ENCODE data around the gene S100A5.
A peak's percentile ranks its signal among the peaks of the same experiment; 100 is the strongest.
"Not testable (repeated sequence)": the region's sequence is repeated elsewhere in the genome, so short reads cannot be mapped to it uniquely, and the experiment has no call there.

Gene S100A5

DNA sequence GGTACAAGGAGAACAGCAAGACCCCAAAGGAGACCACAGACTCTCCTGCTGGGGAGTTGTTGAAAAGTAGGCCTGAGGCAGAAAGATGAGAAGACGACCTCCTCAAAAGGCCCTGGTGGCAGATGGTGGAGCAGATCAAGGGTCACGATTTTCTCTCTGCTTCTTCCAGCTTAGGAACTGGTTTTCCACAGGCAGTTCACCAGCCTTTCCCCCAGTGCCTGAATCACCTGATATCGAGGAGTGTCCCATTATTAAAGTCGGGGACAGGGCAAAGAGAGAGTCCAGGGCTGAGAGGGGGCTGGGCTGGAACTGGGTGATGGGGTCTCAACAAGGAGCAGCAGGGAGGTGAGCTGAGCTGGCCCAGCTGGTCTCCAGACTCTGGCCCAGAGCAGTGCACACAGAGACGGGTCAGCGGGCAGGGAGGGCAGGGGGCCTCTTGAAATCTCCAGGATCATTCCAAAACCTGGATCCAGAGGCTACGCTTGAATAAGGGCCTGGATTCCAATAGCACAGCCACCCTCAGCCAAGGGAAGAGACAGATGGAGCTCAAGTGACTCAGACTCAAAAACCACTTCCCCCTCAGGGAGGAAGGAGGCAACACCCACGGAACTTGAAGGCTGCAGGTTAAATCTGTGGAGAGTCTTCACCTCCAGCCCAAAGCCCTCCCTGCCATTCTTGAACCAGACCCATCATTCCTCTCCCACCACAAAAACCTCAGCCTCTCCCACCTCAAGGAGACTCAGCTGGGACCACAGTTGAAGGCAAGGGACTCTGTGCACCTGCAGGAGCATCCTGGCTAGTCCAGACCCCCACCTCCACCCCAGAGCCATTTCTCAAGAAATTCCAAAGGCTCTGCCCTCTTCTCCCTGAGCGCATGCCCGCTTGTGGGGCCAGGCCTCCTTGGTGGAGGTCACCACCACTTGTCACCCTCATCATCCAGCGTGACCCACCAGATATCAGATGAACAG lies at the start of gene S100A5:
TSS of gene S100A5 (minus strand) at position 541 of the 968 bp plus-strand sequence. CDS start 743 bp downstream, outside the sequence.
- DNase-seq: no peak

- no peak for DNase-seq
Observed at GRCh38 chr1:153588482-153588881, 47.7 kb upstream of the S100A5 start.

GRCh38 chr1:153588033-153588432 lies 47.3 kb upstream of the S100A5 start:
- not testable (repeated sequence) for DNase-seq

DNA sequence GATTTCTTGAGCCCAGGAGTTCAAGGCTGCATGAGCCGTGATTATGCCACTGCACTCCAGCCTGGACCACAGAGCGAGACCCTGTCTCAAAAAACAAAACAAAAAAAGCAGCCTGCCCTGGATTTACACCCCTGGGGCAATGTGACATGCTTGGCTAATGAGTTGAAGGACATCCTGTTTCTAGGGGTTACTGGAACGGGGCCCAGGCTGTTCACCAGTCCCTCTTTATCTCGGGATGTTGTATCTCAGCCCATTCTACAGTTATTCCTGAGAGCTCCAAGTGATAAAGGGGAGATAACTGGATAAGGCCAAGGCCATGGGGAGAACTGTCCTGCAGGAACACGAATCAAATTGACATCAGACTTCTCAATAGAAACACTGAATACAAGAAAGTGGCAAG lies 46.6 kb upstream of the S100A5 start:
- no peak for DNase-seq

- no peak for DNase-seq
Observed at GRCh38 chr1:153586347-153586746, 45.6 kb upstream of the S100A5 start.

DNA sequence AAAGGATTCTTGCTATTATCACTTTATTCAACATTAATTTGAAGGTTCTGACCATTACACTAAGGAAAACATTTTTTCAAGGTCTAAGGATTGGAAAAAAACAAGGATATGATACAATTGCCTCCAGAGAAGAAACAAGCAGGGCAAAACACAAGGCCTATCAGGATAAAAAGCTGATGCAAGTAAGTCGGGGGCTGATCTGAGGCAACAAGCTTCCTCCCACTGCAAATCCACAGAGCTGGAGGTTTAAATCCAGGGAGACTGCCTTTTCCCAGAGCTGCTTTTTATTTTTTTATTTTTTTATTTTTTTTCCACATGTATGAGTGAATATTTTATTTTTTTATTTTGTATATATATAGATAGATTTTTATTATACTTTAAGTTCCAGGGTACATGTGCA lies 44.3 kb upstream of the S100A5 start:
- DNase-seq: no peak

DNA sequence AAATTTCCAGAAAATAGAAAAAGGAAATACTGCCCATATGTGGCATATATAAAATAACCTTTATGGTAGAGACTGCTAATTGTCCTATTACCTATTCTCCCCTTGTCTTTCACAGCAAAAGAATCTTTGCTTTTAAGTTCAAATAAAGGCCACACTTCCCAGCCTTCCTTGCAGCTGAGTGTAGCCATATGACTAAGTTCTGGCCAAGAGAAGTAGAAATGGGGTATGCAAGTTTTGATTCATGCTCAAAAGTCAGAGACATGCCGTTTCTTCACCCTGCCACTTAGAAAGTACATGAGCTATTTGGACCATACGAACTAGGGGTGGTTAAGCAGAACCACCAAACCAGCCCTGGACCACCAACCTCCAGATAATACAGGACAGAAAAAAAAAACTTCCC lies 43.2 kb upstream of the S100A5 start:
- DNase-seq: no peak

- DNase-seq: not testable (repeated sequence)
Observed at GRCh38 chr1:153583514-153583913, 42.8 kb upstream of the S100A5 start.

DNA sequence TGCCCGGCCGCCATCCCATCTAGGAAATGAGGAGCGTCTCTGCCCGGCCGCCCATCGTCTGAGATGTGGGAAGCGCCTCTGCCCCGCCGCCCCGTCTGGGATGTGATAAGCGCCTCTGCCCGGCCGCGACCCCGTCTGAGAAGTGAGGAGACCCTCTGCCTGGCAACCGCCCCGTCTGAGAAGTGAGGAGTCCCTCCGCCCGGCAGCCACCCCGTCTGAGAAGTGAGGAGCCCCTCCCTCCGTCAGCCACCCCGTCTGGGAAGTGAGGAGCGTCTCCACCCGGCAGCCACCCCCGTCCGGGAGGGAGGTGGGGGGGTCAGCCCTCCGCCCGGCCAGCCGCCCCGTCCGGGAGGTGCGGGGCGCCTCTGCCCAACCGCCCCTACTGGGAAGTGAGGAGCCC lies 42.1 kb upstream of the S100A5 start:
- DNase-seq: not testable (repeated sequence)

GRCh38 chr1:153578936-153579335 lies 38.2 kb upstream of the S100A5 start:
- DNase-seq: no peak

DNA sequence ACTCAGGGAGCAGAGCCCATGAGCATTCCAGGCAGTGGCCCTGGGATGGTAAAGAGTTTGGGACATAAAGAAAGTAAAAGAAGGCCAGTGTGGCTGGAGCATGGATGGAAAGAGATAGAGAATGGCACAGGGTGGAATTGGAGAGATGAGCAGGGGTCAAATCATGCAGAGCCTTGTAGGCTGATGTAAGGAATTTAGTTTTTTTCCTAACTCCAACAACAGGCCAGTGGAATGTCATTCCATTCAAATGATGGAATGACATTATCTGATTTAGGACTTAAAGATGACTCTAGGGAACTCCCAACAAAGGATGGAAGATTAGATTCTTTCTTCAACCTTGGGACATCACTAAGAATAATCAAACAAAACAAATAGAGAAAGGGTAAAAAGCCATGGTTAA lies 37.8 kb upstream of the S100A5 start:
- no peak for DNase-seq

DNA sequence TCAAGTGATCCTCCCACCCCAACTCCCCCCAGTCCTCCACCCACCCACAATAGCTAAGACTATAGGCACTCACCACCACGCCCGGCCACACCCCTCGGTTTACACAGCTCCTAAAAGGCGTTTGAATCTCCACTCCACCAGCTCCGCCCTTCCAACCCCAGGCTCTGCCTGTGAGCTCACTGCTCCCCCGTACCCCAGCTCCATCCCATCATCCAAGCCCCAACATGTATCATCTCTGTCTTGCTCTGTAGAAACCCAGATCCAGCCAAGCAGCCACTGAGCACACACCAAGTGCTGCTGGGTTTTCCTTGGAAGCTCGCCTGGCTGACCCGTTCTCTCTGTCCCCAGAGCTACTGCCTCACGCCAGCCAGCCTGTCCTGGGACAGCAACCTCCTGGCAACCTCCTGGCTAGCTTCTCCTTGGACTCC lies 36.9 kb upstream of the S100A5 start:
- no peak for DNase-seq

DNA sequence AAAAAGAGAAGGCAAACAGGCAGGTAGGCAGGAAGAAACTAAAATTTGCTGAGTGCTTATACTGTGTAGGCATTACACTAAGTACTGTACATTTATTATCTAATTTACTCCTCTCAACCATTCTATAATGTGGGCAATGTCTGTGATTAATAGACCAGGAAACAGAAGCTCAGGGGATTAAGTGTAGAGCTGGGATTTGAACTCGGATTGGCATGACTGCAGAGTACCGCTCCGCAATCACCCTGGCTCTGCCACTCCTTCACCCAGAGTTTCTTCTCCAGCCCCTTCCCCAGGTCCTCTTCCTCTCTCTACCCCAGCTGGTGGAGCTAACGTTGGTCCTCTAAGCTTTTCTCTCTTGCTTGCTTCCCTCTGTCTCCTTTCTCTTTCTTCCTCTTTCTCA lies 36.4 kb upstream of the S100A5 start:
- DNase-seq: no peak

DNA sequence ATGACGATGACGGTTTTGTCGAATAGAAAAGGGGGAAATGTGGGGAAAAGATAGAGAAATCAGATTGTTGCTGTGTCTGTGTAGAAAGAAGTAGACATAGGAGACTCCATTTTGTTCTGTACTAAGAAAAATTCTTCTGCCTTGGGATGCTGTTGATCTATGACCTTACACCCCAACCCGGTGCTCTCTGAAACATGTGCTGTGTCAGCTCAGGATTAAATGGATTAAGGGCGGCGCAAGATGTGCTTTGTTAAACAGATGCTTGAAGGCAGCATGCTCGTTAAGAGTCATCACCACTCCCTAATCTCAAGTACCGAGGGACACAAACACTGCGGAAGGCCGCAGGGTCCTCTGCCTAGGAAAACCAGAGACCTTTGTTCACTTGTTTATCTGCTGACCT lies 34.8 kb upstream of the S100A5 start:
- DNase-seq: not testable (repeated sequence)

DNA sequence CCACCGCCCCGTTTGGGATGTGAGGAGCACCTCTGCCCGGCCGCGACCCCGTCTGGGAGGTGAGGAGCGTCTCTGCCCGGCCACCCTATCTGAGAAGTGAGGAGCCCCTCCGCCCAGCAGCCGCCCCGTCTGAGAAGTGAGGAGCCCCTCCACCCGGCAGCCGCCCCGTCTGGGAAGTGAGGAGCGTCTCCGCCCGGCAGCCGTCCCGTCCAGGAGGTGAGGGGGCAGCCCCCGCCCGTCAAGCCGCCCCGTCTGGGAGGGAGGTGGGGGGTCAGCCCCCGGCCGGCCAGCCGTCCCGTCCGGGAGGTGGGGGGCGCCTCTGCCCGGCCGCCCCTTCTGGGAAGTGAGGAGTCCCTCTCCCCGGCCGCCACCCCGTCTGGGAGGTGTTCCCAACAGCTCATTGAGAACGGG lies 34.4 kb upstream of the S100A5 start:
- DNase-seq: not testable (repeated sequence)

- no peak for DNase-seq
Observed at GRCh38 chr1:153573351-153573750, 32.6 kb upstream of the S100A5 start.

GRCh38 chr1:153572569-153573015 lies 31.9 kb upstream of the S100A5 start:
- DNase-seq: peak; percentile 79 to 91

DNA sequence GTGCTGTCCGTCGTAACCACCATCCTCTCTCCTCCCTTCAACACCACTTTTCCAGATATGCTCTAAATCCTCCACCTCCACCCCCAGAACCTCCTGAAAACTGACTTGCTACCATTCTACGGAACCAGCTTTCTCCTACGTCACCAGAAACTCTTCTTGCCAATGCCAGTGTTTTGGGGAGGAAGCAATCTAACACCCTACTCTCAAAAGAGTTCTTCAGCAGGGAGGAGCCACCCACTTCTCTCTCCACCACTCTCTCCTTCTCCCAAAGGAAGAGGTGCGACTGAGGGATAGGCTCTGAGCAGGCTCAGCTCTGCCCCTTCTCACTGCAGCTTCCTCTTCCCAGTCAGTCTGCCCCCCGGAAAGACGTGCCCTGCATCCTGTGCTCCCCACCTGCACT lies 31.0 kb upstream of the S100A5 start:
- no peak for DNase-seq

GRCh38 chr1:153570874-153571273 lies 30.1 kb upstream of the S100A5 start:
- peak; percentile 27 to 60 for DNase-seq

DNA sequence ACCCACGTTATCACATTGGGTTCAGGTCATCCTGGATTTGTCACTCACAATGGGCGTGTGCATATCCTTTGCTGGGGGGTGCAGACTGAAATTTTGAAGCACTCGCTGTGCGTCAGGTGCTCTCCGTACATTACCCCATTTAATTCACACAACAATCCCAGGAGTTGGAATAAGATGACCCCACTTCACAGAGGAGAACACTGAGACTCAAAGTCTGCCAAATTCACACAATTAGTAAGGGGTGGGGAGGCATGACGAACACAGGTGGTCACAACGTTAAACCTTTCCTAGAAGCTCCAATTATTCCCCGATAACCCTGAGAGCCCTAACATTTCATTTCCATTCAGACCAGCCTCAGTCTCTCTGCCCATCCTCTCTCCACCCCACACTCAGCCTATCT lies 28.7 kb upstream of the S100A5 start:
- no peak for DNase-seq

- DNase-seq: peak; percentile 97 to 99
Observed at GRCh38 chr1:153568367-153569099, 27.8 kb upstream of the S100A5 start.

- no peak for DNase-seq
Observed at GRCh38 chr1:153567621-153568366, 27.1 kb upstream of the S100A5 start.
